ENCODE measurements around the gene EPHA1.

The EPHA1 gene

DNA sequence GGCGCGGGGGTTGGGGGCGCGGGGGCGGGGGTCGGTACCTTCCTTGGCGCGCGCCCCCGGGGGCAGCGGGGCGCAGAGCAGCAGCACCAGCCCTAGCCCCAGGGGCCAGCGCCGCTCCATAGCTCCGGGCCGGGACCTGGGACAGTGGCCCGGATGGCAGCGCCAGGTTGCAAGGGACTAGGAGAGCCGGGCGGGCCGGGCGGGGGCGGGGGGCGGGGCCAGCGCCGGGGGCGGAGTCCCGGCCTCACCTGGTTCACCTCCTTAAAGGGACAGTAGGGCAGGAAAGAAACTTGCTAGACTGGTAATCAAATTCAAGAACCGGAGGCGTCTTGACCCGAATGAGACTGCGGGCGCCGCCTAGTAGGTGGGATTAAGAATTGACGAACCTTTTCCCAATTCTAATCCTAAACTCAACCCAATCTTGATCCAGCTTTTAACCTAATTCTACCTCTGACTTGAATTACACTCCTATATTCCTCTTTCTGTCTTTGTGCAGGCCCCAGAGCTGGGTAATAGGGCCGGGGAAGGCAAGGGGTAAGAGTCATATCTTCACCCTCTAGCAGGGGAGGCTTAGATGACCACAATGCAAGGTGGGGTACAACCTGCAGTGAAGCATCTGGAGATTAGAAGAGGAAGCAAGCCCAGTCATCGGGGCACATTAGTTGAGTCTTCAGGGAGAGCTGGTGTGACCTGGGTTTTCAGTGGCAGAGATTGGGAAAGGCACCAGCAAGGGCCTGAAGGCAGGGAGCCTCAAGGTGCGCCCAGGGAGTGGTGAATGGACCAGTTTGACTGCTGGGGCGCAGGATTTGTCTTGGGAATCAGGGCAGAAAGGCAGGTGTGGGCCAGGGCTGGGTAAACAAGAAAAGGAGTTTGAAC, at the start of gene EPHA1:
Gene EPHA1 (minus strand): TSS at position 171 of the 876 bp plus-strand sequence. CDS start 51 bp downstream, at position 120.
- DNase-seq, result peak; percentile 51

DNA sequence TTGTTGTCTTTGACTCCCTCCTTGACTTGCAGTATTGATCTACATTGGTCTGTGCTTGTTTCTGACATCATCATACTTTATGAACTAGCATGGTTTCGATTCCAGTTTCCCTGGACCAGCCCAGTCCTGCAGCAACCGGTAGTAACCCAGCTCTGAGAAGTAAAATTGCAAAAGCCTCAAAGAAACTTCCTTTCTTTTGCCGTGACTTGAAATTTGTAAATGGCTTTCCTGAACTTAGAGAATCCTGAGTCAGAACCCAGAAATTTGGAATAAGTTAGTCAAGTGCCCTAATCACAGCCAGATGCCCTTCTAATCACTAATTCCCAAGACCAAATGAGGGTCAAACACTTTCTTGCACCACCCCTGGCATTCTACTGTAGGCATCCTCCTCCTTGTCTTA, 49.6 kb upstream of the EPHA1 start:
- DNase-seq, result no peak

DNA sequence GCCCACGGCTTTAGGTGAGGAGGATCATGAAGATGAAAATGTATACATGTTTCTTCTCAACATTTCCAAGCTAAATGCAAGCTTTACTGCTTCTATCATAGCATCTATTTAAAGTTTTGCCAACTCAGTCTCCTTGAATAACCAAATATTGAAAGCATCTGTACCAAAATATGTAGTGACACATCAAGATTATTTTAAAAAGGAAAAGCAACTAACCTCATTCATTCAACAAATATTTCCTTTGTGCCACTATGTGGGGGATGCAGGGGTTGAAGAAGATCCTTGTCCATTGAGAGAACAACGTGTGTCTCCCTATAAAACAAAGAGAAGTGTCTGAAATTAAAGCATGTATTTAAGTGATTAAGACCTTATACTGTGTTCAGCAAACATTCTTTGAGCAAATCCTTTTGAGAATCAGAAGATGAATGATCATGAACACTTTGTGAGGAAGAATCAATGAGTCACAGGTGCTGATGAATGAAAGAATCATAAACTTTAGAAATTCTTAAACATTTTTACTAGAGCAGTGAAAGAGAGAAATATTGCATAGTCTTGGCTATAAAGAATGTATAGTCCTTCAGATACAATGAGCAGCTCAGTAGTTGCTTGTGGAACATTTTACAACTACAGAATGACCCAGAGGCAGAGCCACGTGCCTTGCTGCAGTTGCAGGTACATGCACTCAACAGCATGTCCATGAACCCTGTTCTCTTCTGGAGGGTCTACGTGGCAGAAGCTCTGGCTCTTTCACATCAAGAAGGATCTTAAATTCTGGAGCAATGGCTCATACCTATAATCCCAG, 48.5 kb upstream of the EPHA1 start:
- DNase-seq, result no peak

DNA sequence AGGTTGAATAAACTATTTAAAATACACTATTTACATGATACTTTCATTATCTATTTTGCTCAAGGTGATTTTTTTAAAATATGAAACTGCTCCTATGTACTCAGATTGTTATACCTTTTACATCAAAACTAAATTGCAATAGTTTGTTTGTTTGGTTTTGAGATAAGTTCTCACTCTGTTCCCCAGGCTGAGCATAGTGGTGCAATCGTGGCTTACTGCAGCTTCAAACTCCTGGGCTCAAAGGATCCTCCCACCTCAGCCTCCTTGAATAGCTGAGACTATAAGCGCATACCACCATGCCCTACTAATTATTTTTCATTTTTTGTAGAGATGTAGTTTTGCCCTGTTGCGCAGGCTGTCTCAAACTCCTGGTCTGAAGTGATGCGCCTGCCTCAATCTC, 47.3 kb upstream of the EPHA1 start:
- DNase-seq, result no peak

DNA sequence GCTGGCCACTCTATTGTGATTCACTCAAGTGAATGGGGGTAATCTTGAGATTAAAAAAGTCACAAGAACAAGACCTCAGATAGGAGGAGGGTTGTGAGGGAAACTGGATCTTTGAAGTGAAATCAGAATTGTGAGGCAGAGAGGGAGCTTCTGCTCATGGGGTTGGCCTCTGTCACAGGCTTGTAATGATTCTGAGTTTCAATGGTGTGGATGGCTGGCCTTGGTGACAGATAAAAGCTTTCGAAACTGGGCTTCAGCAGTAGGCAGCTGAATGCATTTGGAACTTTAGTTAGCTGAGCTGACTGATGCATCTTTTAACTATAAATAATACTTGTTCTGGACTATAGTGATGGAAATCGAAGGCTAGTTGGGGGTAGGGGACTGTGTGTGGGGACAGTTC, 46.8 kb upstream of the EPHA1 start:
- DNase-seq, result no peak

DNA sequence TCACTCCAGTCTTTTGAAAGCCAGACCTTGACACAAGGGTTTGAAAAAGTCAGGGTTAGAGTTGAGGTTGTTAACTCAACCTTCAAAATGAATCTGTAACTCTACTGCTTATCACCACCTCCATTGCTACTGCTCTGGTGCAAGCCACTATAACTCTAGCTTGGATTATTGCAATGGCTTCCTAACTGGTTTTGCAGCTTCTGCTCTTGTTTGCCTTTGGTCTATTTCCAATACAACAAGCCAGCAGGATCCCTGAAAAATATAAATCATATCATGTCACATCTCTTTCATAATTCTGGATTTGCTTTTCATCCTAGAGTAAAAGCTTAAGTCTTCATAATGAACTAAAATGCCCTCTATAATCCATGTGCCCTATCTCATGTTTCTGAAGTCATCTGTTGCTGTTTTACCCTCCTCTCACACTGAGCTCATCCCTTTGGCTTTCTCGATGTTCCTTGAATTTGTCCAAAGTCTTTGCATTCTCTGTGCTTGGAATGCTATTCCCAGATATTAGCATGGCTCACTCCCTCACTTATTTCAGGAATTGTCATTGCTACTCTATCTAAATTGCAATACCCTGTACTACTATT, 45.5 kb upstream of the EPHA1 start:
- no peak for DNase-seq

DNA sequence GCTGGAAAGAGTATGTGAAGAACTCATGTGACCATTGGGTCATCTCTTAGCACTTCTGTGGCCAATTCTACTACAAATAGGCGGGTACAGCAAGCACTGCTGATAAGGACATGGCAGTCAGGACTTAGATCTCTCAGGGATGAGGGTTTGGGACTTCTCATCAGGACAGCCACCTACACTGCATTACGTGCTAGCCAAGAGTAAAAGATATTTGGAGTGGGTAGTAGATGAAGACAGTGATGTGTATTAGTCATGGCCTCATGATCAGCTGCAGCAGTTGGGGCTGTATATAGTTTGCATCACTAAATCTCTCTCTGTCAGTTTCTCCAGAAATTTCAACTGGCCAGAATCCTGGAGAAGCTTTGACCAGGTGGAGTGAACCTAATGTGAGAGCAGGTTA, 43.8 kb upstream of the EPHA1 start:
- DNase-seq, result no peak

DNA sequence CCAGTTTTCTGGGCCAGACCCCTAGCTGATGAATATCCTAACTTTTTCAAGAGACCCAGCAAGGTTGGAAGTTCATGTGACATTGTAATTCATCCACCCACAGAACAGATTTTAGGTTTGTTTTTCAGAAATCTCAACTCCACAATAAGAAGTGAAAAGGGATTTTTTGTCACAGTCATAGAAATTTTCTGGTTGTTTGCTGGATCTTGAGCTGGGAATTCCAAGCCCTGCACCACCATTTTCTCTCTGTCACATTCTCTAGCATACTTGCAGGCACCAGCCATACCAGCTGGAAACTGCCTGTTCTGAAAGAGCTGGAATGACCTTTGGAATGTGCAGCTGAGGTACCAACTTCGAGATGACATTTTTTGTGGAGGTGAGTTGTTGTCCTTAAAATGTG, 43.1 kb upstream of the EPHA1 start:
- DNase-seq, result no peak

DNA sequence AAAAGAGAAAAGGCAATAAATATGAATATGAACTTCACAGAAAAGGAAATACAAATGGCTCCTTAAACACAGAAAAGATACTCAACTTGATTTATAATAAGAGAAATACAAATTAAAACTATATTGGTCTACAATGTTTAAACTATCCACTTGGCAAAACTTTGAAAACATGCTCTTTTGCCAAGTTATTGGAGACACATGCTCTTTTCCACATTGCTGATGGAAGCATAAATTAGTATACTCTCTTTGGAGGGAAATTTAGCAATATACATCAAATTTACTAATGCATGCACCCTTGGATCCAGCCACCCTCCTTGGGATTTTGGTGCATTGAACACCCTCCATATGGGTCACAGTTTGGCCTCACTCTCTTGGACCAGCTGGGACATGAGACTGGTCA, 42.5 kb upstream of the EPHA1 start:
- no peak for DNase-seq

DNA sequence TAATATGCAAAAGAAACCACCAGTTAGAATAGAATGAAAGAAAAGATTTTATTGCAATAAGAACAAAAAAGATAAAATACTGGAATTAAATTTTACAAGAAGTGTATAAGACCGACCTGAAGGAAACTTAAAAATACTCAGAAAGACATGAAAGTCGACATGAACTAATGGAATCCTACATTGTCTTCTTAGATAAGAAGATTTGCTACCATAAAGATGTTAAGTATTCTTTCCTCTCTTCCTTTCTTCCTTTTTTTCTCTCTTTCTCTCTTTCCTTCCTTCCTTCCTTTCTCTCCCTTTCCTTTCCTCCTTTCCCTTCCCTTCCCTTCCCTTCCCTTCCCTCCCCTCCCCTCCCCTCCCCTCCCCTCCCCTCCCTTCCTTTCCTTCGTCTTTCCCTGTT, 41.1 kb upstream of the EPHA1 start:
- DNase-seq, result no peak

DNA sequence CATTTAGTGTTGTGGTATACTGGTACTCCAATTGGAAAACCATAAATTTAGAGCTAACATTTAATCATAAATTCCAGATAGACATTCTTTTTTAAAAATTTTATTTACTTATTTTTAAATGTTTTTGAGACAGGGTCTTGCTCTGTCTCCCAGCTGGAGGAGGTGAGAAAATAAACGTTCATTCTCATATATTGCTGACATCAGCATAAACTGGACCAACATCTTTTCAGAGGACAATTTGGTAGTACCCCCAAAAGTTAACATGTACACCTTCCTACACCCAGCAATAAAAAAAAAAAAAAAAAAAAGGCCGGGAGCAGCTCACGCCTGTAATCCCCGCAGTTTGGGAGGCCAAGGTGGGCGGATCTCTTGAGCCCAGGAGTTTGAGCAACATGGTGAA, 39.8 kb upstream of the EPHA1 start:
- no peak for DNase-seq

DNA sequence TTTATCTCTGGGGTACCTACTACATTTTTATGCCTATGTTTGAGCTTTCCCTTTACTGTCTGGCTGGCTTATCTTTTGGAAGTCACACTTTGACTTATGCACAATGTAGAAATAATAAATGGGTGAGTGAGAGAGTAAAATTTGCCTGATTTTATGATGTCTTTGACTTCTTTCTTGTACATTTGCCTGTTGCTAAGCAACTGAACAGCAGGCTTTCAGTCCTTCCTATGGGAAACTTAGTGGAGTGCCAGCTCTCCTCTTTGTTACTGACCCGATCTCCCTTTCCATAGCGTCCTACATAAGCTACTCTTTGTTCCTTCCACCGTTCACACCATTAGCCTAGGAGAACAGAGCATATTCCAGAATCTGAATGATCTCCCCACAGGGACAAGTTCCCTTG, 38.8 kb upstream of the EPHA1 start:
- DNase-seq, result no peak

DNA sequence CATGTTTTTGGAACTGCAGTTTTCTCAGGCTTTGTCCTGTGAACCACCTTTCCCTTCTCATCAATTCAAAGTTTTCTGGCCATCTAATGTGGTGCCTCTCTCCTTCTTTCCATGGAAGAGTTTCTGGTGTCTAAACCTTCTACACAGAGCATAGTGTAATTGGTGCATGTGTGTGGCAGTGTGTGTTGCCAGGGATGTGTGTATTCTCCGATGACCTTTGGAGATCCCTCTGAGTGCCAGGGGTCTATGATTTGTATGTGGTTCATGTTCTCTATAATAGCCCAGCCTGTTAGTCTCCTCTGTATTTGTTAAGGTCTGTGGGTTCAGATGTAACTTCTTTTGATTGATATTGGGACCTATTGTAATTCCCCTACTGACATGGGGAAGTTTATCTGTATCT, 36.1 kb upstream of the EPHA1 start:
- no peak for DNase-seq

DNA sequence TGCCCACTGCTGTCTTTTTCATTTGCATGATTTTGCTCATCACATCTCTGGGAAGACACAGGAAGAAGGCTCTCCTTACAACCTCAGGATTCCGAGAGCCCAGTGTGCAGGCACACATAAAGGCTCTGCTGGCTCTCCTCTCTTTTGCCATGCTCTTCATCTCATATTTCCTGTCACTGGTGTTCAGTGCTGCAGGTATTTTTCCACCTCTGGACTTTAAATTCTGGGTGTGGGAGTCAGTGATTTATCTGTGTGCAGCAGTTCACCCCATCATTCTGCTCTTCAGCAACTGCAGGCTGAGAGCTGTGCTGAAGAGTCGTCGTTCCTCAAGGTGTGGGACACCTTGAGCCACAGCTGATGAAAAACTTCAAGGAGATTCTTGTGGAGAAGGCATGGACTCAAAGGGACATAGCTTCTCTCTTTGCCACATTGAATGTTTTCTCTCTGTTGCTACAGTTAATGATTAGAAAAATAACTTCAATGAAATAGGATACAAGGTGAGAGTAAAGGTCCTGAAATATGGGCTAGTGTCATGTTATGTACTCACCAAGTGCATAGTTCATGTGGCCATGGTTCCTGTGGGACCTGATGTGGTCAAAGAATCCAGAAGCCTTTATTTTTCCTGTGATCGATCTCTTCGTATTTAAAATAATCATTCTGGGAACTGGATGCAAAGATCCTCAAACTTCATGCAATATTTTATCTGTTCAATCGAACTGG, 35.6 kb upstream of the EPHA1 start:
- no peak for DNase-seq

DNA sequence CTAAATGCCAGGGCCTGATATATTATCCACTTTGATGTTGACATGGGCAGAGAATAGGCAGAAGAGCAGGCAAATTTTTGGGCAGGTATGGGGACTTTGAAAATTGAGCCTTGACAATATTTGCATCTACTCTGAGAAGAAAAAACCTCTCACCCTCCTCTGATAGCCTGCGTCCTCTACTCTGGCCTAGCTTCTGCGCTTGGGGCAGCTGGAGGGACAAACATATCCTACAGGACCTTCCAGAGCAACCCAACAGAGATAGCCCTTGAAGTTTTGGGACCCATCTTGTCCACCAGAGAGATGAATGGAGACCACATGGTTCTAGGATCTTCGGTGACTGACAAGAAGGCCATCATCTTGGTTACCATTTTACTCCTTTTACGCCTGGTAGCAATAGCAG, 34.5 kb upstream of the EPHA1 start, which contains the start of gene TAS2R60:
Gene TAS2R60 (plus strand): TSS at position 301 of the 400 bp plus-strand sequence. CDS start 0 bp downstream, at position 301.
- DNase-seq, result no peak

DNA sequence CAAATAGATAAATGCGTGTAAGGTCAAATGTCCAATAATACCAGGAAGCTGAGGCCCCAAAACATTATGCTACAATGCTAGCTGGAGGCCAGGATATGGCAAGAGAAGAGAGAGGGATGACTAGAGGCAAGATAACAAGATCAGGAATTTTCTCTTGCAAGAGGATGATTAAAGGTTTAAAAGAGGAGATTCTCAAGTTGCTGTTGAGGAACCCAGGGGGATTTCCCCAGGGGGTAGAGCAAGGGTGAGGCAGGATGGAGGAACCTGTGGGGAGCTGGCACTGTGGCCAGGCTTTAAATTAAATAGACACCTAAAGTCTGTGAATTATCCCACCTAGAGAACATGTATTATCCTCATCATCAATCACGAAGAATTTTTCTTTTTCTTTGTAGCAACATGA, 31.2 kb upstream of the EPHA1 start:
- no peak for DNase-seq

DNA sequence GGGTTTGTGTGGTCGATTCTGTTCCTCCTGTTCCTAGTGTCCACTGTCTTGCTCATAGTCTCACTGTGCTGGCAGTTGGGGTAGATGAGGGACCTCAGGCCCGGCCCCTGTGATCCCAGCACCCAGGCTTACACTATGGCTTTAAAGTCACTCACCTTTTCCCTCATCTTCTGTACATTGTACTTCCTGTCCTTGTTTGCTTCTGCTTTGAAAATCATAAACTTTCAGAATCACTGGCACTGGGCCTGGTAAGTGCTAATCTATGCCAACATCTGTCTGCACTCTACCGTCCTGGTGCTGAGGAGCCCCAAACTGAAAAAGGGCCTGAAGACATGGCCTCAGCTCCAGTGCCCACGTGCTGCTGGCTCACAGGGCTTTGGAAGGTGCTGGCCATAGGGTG, 28.9 kb upstream of the EPHA1 start:
- DNase-seq, result no peak

DNA sequence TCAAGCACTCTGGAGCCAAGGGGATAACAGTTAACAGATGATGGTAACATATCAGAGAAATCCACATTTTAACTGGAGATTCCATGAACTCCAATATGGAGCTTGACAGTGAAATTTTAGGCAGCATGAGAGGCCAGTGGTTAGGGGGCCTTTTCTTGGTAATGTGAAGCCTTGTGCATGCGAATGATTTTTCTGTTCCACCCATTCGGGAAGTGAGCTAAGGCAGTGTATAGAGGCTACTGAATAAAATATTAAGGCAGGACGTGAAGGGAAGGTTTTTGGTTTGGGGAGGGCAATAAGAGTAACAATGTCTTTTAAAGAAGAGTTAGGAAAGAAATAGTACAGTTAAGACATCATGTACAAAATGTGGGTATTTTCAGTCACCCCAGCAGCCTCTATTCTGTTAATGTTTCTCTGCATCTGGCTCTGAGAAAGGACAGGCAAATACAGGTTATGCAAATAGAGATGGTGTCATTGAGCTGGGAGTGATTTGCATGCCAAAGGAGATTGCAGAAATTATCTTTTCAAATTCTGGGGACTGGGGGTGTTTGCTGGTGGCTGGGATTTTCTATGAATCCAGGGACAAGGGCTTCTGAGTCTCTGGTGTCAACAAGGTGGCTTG, 27.8 kb upstream of the EPHA1 start:
- DNase-seq, result no peak

DNA sequence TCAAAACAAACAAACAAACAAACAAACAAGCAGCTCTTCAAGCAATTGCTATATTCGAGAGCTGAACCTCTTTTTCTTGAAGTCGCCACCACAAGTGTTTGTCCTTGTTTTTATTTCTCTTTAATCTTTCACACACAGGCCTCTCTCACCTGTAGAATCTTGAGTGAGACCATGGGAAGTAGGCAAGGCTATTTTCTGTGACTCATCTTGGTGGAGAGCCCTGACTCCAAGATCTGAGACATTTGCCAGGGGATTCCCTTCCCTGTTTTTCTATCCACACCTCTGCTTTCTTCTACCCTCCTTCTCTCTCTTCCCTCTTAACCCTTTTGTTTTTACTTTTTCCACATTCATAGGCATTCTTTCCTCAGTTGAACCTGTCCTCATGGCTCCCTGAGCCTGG, 26.6 kb upstream of the EPHA1 start:
- no peak for DNase-seq

DNA sequence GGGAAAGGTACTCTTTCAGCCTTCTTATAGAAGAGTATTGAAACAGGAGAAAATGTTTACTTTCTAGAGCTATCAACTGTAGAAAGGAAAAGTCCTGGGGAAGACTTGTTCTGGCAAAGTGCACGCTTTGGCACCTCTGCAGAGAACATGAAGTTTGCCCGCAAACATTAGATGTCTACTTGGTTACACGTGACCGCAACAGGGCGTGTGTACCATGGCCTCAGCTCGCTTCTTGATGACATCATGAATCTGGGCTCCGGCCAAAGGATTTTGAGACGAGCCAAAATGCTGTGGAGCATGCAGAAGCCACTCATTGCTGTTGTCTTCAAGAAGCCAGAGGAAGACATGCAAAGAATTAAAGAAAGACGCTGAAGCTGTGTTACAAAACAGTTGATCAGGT, 26.0 kb upstream of the EPHA1 start:
- no peak for DNase-seq

DNA sequence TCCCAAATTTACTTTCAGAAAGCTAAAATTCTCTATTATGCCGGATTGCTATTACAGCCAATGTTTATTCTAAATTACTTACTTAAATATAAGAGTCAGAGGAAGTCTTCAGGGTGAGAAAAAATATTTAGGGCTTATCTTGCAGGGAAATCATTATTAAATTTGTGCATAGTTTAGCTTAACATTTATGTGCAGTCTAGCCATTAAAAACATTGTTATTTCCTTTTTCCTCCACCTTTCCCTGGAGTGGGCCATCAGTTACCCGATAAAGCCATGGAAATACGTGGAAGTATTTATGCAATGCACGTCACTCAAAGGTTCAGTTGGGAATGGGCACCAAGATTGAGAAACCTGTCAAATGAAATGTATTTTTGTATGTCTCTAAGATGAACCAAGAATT, 25.1 kb upstream of the EPHA1 start:
- no peak for DNase-seq

DNA sequence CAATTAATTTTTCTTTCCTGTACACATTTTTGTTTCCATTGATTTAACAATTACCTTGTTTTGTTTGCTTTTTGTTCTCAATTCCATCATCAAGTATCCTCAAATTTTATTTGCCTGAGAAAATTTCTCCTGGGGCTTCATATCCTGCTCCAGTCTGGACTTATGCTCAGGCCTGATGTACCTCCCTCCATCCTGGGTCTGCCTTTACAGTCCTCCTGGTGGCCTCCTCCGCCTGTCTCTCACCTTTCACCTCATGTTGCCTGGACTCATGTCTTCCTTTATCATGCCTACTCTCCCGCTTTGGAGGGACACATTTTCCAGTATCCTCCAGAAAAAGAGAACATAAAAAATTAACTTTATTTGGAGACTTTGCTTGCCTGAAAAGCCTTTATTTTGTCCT, 22.5 kb upstream of the EPHA1 start:
- no peak for DNase-seq
